GM18870 (cell line): ENCODE results near the gene BBX.
"Not testable (repeated sequence)": the region's sequence is repeated elsewhere in the genome, so short reads cannot be mapped to it uniquely, and the experiment has no call there.

Experiments
- ATAC-seq: cut with Tn5 transposase; IDR thresholded peaks from one replicate; pipeline ENCODE4 v1.9.1; 2021; ENCODE audit warnings: moderate library complexity; ENCODE audit not compliant: unreplicated experiment

Gene BBX

DNA sequence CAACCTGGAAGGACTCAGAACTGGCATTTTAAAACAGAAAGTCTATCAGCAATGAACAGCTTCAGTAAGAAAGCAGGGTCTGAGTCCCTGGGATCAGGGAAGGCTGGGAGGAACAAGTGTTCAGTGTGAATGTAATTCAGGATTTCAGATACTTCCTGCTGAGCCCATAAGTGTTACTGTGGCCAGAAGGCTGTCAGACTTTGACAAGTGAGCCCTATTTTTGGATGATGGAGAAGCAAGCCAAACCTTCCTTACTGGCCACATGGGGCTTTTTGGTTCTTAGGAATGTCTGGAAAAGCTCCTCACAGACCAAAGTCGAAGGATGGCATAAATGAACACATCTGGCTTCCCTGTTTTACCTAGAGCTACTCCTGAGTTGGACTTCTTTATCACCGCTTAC lies 157.2 kb downstream of the BBX start:
- ATAC-seq, result no peak

DNA sequence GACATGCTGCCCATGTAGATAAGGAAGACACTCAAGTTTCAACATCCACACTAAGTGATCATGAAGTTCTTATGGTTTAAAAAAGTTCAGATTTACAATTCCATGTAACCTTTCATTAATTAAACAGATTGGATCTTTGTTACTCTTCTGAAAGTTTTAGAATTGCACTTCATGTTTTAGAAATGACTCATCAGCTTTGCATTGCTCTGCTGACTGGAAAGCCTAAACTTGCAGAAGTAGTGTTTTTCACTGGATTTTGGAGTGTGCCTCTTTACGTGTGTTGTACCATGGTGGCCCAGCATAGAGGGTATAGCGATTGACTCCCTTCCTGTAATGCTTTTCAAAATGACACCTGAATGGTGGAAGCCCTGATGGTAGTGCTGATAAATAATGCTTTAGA lies 157.9 kb downstream of the BBX start:
- no peak for ATAC-seq

DNA sequence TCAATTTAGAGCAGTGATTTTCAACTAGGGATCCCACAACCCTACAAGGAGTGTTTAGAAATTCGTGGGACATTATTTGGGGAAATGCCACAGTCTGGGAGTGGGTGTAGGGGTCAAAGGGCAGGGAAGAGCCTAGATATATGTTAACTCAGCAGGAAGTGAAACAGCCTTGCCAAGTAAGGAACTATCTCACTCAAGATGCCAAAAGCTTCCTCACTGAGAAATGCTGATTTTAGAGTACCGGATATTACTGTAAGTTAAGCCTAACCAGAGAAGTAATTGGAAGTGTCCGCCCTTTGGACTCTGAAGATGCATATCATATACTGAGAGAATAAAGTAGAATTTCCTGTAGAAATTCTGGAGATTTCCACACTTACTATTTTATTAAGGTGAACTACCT lies 158.6 kb downstream of the BBX start:
- no peak for ATAC-seq

DNA sequence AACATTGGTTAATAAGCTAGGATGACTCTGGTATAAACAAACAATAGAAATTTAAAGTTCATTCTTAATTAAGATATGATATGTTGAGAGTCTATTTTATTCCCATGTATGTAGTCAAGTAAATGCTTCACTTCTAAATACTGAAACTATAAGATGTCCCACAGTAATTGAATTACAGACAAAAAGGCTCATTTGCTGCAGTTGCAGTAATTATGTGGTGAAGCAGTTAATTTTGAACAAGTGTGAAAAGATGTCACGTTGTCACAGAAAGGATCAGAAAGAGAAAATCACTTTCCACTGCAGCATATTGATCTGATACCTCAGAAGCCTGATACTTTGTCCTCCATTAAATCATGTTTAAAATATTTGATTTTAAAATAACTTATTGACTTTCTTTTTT lies 159.8 kb downstream of the BBX start:
- ATAC-seq, result no peak

DNA sequence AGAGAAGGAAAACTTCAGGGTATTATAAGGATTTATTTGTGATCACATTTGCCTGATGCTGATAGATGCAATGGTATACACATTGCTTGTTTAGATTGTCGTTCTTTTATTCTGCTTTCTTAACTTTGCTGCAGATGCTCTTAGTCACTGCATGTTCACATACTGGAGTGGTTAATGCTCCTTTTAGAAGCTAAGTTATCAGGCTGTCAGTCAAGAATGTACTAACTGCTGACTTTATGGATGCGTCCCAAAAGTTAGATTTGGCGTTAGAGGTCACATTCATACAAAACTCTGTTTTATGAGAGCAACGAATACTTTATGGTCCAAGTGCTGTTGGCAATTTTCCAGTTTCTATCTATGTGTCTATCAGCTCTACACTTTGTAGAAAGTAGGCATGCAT lies 160.7 kb downstream of the BBX start:
- no peak for ATAC-seq

DNA sequence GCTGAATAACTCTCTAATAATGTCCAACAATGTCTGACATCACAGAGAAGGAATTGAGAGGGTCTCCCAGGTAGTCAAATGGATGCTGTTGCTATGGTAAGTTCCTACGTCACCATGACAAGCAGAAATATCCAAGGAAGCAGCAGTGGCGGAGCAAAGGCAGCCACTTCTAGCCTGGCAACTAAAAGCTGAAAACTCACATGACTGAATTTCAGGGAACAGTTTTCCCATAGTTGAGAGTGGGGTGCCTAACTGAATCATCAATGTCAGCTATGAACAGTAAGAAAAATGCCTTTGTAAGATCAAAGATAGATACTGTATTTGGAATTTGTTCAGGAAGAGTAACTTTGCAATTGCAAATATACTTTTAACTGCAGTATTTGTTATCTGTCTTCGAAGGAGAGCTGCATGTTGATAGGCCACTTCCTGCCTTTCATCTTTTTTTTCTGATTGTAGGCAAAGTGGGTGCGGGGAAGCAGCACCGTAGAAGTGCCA lies 161.7 kb downstream of the BBX start:
- ATAC-seq, result no peak

DNA sequence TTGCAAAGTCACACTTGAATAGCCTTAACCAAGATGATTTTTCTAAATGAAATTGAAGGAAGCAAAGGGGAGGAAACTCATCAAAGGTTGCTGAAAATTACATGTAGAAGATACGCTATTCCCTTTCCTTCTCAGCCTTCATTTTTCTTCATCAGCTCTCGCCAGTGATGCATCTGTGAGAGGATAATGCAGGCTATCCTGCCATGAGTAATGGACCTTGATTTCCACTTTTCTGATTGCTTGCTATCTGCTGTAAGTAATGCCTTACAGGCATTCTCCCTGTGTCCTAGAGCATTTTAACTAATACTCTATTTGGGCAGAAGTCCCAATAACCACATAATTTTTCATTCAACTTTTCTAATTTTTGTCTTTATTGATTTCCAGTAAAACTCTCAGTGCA lies 162.6 kb downstream of the BBX start:
- ATAC-seq, result no peak

DNA sequence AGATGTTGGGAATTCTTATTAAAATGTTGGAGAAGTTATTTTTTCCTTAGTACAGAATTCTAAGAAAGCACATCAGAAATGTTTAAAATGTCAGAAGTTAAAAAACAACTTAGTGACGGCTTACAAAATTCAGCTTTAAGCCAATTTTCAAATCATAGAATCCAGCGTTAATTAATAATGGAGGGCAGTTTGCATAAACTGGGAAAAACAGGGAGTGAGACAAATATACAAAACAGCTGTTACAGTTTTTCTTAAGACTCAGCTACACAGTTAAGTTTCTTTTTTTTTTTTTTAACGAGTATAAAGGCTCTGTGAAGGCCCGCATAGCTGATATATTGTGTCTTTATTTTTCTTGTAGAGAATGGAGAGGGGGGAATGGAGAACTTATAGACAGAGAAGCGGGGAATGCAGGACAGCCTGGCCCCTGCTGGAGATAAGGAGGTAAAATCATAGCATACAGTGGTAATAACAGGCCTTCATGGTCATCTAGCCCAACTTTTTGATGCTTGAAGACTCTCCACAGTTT lies 164.4 kb downstream of the BBX start:
- ATAC-seq, result no peak

DNA sequence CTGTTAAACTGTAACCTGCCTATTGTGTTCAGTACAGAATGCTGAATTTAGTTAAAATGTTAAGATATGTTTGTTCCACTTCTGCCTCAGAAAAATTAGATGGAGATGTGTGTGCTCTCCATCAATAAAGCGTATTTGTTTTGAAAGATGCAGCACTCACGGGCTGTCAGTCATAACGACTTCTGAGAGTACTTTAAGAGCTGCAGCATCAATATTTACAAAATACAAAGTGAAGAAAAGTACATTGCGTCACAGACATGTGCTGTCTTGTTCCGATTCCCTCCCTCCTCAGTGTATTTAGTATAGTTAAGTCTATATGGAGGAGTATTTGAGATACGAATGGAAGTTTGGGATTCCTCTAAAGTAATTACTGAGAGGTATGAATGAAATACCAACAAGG lies 166.6 kb downstream of the BBX start:
- no peak for ATAC-seq

DNA sequence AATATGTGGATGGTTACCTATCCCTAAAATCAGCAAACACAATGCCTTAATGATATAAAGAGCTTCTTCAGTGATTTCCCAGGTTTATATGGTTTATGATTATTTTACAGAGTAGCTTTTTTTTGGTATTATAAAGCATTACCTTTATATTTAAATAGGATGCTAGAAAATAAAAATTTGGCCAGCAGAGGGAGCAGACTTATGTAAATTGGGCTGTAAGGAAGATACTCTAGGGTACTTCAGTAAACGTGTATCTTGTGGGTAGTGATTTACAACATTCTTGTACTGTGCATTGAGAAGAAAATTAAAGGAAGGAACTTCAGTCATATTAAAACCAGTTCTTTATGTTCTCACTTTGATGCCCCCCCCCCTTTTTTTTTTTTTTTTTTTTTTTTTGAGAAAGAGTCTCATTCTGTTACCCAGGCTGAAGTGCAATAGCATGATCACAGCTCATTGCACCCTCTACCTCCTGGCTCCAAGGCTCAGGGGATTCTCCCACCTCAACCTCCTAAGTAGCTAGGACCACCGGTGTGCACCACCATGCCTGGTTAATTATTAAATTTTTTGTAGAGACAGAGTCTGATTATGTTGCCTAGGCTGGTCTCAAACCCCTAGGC lies 167.9 kb downstream of the BBX start:
- peak; percentile 64 for ATAC-seq

DNA sequence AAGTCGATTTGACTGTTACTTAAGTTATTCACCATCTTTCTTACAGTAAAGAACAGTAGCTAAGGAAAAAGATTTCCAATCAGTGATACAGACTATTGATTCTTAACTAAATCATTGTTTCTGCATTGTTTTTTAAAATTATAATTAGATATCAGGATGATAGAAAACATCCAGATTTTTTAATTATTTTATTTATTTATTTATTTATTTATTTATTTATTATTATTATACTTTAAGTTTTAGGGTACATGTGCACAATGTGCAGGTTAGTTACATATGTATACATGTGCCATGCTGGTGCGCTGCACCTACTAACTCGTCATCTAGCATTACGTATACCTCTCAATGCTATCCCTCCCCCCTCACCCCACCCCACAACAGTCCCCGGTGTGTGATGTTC lies 169.2 kb downstream of the BBX start:
- not testable (repeated sequence) for ATAC-seq

DNA sequence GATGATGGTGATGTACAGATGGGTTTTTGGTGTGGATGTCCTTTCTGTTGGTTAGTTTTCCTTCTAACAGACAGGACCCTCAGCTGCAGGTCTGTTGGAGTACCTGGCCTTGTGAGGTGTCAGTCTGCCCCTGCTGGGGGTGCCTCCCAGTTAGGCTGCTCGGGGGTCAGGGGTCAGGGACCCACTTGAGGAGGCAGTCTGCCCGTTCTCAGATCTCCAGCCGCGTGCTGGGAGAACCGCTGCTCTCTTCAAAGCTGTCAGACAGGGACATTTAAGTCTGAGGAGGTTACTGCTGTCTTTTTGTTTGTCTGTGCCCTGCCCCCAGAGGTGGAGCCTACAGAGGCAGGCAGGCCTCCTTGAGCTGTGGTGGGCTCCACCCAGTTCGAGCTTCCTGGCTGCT lies 174.6 kb downstream of the BBX start:
- not testable (repeated sequence) for ATAC-seq

DNA sequence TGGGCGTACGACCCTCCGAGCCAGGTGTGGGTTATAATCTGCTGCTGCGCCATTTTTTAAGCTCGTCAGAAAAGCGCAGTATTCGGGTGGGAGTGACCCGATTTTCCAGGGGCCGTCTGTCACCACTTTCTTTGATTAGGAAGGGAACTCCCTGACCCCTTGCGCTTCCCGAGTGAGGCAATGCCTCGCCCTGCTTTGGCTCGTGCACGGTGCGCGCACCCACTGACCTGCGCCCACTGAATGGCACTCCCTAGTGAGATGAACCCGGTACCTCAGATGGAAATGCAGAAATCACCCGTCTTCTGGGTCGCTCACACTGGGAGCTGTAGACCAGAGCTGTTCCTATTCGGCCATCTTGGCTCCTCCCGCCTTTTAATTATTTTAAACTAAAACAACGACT lies 175.1 kb downstream of the BBX start:
- ATAC-seq, result not testable (repeated sequence)

DNA sequence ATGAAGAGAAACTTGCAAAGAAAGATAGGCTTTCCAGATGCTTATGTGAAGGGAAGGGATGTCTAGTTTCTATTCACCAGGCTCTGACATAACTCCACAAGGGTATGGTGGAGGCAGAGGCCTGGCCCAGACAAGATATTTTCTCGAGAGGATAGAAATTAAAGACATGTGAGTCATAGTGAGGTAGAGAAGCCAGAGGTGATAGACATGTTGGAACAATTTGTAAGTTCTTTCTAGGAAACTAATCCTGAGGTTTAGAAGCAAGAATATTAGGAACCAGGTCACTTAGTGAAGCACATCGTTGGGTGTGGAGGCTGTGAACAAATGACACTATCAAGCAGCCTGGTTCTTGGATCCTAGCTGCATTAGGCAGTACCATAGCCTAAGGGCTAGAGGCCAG lies 176.9 kb downstream of the BBX start:
- no peak for ATAC-seq

DNA sequence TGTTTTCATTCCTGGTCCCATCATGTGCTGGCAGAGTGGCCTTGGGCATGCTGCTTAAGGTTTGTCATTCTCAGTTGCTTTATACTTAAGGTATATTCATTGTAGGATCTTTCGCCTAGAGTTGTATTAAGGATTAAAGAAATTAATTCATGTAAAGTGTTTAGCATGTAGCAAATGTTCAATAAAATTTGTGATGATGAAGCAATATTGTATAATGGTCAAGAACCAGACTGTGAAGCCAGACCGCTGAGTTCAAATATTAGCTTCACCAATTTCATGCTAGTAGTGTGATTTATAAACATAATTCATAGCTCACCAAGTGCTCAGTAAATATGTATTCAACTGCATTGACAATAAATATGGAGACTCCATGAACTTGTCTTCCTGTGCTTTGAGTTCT lies 178.5 kb downstream of the BBX start:
- no peak for ATAC-seq

DNA sequence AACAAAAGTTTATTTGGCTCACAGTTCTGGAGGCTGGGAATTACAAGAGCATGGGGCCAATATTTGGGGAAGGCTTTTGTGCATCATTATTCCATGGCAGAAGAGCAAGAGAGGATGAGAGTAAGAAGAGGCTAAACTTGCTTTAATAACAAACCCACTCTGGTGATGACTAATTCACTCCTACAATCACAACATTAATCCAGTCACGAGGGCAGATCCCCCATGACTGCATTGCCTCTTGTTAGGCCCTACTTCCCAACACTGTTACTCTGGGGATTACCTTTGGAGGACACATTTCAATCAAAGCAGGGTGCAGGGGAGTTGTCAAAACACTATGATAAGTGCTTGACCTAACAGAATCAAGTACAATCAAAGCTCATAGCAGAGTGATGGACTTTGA lies 181.7 kb downstream of the BBX start:
- no peak for ATAC-seq

DNA sequence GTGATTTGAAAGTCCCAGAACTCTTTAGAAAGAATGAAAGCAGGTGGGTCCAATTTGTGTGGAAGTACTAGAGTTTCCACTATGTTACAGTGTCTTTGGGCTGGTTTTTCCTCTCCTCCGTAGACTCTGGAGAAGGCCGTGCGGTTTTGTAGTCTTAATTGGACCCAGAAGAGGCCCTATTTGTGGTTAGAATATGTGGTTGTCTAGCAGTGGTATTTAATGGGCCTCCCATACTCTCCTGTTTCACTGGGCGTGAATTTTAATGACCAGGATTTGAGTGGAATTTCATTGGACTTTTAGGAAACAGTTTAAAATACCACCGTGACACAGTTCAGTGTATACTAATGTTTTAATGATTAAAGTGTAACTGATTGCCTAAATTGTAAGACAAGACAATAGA lies 182.3 kb downstream of the BBX start:
- ATAC-seq, result no peak

DNA sequence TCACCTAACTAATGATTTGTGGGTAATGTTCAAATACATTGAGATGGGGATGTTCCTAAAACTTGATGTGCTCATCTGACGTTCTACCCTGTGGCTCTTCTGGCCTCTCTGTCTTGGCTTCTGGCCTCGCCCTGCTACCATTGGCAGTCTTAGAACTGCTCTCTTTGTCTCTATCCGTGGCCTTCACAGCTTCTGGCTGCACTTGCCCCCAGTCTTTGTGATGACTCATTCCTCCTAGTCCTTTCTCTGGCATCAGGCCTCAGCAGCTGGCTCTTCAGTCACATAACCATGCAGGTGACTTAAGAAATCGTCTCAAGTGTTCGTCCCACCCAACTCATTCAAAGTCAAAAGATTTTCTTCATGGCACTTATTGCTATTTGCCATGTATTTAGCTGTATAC lies 188.1 kb downstream of the BBX start:
- no peak for ATAC-seq

DNA sequence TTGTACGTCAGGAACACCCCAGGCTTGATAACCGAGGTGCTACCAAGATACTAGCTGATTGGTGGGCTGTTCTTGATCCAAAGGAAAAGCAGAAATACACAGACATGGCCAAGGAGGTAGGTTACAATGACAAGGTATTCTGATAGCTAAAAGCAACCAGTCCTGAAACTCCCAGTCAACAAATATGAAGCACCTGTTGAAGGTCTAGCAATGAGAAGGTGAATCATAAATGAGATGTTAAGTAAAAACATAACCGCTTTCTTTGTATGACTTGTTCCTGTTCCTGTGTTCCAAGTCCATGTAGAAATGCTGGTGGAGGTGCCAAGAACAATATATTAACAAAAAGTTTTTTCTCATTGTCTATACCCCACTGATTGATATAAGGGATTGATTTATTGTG lies 194.0 kb downstream of the BBX start:
- no peak for ATAC-seq

DNA sequence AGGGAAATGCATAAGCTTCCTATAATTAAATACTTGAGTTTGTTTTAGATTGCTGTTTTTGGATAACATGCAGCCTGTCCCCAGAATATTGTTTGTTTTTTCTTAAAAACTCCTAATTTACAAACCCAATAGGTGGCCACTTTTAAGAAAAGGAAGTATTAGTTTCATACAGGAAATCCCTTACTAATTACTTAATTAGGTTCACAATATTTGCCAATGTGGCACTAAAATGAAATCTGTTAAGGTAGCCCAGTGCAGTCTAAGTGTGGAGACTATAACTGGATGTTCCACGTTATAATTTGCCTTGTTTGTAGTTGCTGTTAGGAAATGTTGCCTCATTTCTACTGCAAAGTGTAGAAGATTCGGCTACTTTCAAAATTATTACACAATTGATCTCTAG lies 195.8 kb downstream of the BBX start:
- no peak for ATAC-seq

DNA sequence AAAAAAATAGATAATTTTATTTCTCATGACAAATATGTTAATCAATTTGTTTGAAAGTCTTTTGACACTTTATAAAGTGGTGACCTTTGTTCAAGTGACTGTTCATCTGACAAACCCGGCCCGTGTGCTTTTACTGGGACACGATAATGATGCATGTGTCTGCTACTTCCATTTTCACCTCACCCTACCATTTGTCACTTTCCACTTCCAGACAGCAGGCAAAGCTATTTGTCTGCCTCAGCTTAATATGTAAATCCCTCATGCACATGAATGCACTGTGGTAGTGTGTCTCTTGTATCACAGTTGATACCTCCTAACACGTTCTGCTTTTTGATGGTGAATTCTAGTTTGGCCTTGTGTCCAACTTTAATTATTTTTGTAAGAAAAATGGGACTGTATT lies 204.3 kb downstream of the BBX start:
- no peak for ATAC-seq

DNA sequence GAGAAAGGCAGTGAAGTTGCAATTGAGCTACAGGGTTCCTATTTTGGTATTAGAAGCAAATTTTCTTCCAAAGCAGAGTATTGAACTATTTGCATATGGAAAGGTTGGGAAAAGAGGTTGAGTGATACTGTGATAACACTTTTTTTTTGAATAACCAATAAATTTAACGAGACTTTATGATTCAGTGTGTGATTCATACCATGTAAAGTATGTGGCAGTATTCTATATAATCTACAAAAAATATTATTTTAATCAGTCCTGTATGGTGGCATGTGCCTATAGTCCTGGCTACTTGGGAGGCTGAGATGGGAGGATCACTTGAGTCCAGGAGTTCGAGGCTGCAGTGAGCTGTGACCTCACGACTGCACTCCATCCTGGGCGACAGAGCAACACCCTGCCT lies 206.9 kb downstream of the BBX start:
- no peak for ATAC-seq

DNA sequence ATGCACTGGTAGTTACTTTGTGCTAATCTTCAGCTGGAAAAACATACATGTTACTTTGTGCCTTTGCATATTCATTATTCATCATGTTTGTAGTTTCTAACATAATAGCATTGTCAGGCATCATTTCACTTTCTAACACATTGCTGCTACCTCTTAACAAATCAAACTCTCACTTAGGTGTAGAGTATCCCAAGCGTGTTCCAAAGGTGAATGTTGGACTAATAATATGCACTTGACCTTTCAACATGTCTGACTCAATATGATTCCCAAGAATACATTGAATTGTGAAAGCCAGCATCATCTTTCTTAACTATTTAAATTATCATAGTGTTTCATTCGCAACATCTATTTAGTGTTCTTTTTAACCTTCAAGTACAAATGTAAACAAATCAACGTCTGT lies 211.6 kb downstream of the BBX start:
- ATAC-seq, result no peak
